ENCODE measurements around the gene CD22.

DNA sequence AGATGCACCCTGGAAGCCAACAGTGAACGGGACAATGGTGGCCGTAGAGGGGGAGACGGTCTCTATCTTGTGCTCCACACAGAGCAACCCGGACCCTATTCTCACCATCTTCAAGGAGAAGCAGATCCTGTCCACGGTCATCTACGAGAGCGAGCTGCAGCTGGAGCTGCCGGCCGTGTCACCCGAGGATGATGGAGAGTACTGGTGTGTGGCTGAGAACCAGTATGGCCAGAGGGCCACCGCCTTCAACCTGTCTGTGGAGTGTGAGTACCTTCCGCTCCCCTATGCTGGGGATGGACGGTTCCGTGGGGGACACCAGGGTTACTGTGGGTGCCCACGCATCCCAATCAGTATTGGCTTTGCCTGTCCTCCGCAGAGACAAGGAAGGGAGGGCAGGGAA is 26.5 kb upstream of the CD22 start:
- TF ChIP-seq POLR2AphosphoS5 (IDR thresholded peaks at IDR 0.05; ENCODE audit: borderline replicate concordance, low read depth, low read length), result no peak
- TF ChIP-seq EZH2 (IDR thresholded peaks at IDR 0.05), result no peak

All from SK-N-MC (cell line).